Activated effector memory CD4-positive, alpha-beta T cell treated with Interleukin-2 at 50 U/mL for 16 hours (primary cell): ENCODE data around the gene HSD17B2.

Experiments used
- DNase-seq: peaks from one replicate; pipeline ENCODE4 v3.0.0-alpha.2; 2020

The HSD17B2 gene

GRCh38 chr16:82050909-82051357, 15.9 kb downstream of the HSD17B2 start:
- DNase-seq, result no peak

DNA sequence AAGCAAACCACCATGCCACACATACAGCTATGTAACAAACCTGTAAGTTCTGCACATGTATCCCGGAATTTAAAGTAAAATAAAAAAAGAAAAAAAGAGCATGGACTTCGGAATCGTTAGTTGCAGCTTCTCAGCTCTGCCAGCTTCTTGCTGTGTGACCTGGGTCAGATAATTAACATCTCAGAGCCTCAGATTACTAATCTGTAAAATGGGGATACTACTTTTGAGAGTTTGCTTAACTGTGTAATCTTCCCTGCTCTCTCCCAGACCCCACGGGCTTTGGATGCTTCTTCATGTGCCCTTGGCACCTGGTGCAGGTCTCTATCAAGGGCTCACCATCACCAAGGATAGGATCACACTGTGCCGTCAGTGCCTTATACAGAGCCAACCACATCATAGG, 16.6 kb downstream of the HSD17B2 start:
- DNase-seq, result no peak

GRCh38 chr16:82055117-82055516, 20.1 kb downstream of the HSD17B2 start:
- no peak for DNase-seq

DNA sequence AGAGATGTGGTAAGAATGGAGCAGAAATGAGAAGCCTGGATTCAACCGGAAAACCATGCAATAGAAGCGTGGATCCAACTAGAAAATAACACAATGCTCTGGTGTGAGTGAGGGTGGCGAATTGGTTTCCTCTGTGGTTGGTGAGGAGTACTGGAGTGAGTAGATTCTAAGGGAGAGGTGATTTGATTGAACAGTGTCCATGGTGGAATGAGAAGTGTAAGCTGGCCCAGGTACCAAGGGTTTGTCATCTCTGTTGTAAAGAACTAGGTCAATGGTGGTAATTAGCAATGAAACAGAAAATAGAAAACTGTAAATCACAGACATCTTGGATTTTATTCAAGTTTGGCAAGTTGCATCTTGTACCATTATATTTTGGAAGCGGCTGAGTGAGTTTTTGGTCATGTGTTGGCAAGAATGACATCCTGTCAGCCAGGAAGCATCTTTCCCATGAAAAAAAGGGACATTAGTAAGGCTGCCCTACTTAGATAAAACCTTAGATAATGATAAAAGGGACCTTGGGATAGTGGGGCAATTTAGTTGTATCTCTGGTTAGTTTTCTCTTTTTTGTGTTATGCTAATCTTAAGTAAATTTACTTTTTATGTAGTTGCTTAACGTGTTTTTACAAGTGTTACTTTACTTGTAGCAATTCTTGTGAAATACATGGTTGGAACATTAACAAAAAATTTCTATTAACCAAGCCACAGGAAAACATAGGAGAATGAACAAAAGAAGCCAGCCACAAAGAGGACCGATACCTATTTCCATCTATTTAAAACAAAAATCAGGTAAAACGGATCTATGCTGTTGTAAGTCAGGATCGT, 20.9 kb downstream of the HSD17B2 start:
- DNase-seq, result no peak

DNA sequence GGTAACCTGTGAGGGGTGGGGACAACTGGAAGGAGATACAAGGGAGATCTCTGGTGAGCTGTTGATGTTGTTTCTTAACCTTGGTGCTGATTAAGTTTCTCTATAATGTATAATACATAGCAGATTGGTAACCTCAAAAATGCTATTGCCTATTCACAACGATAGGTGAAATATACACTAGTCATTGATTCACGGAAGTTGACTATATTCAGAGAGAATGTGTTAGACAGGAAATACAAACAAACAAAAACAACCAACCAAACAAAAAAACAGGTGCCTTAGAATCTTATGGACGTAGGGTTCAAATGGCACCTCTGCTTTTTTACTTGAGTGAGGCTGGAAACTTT, 21.5 kb downstream of the HSD17B2 start:
- DNase-seq, result no peak

GRCh38 chr16:82059161-82059982, 24.3 kb downstream of the HSD17B2 start:
- DNase-seq, result no peak

- DNase-seq, result no peak
Measured at GRCh38 chr16:82059983-82060421, 24.9 kb downstream of the HSD17B2 start.

- DNase-seq, result no peak
Measured at GRCh38 chr16:82061861-82062525, 26.9 kb downstream of the HSD17B2 start.

DNA sequence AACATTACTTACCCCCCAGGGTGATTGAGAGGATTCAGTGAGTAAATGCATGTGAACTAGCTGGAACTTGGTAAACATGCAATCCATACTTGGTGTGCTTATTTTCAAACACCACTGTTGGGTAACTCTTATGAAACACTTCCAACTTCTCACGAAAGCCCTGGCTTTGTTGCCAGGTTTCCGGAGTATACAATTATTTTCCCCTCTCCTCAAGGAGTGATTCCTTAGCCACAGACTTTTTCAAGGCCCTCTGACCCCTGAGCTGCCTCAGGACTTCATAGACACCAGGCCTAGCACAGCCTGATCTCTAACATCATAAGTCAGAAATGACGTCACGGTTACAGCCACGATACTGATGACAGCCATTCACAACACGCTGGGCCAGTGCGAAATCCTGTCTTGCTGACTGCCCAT, 27.6 kb downstream of the HSD17B2 start:
- no peak for DNase-seq

DNA sequence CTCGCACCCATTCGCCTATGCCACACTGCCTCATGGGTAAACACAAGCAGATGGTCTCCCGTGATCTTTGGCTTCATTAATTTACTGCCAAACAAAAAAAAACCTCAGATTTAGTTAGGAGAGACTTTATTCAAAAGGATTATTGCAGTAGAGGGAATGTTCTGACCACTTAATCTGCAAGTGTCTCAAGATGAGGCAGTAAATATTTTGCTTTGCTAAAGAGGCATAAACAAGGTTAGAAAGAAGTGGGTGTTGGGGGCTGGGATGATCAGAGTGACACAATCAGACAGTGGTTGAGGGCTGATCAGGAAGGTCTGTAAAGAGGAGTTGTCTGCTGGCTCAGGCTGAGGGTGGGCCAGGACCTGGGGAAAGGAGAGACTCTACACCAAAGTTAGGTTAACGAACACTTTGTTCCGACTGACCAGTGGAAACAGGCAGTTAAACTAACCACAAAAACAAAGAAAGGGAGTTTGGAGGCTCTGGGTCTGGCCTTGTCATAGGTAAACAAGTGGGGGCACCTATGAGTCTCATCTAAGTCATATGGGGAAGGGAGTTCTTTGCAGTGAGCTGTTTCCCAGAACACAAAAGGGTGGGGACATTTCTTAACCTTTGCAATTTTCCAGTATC, 28.5 kb downstream of the HSD17B2 start:
- no peak for DNase-seq

GRCh38 chr16:82067042-82067803, 32.2 kb downstream of the HSD17B2 start:
- no peak for DNase-seq

- no peak for DNase-seq
Measured at GRCh38 chr16:82067804-82068325, 32.8 kb downstream of the HSD17B2 start.

DNA sequence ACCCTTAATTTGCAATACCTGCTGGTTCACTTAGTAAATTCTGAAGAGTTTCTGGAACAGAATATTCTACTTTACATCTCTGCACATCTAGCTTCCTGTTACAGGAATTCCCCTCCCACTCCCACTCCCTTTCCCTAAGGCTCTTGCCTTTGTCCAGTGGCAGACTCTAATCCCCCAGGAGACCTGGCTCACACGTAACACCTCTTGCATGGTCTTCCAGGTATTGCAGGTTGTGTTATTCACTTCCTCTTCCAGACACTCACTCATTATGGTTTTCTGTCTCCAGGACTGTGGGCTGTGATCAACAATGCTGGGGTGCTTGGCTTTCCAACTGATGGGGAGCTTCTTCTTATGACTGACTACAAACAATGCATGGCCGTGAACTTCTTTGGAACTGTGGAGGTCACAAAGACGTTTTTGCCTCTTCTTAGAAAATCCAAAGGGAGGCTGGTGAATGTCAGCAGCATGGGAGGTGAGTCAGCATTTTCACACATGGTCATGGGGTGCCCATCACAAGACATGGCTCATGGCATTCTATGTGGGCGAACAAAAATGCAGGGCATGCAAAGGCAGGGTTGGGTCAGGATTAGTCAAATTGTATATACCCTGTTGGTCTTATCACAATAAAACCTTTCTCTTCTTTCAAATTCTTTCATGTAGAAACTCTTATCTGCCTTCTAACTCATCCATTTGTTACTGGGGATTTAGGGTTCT, 35.8 kb downstream of the HSD17B2 start:
- no peak for DNase-seq

GRCh38 chr16:82071421-82071820, 36.4 kb downstream of the HSD17B2 start:
- DNase-seq, result no peak

DNA sequence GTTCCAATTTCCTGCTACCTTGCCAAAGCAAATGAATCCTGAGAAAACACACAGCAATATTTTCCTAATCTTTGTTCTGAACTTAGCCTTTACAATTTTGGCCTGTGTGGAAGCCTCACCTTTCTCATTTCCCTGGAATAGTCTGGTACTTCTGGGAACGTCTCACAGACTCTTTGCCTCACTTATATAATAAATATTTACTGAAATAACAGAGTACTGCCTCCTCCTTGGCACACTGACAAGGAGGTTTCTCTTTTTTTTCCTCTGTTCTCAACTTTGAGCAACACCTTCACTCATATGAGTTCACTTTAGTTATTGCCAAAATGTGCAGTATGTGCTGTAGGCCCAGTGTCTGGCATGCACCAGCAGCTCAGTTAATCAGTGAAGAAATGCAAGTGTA, 37.3 kb downstream of the HSD17B2 start:
- no peak for DNase-seq

DNA sequence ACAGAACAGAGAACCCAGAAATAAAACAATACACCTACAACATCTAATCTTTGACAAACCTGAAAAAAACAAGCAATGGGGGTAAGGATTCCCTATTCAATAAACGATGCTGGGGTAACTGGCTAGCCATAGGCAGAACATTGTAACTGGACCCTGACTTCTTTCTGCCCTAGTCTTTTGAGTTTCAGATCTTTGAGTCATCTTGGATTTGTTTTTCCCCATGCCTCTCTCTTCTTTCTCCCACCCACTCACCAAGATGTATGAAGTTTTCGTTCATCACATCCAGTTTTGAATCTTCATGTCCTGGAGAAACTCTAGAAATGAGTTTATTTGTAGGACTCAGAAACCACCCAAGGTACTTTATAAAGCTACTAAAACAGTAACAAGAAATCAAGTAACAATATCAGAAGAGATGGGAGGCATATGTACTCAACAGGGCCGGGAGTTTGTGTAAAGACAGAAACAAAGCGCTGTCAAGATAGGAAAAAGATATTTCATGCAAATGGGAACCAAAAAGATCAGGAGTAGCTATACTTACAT, 39.0 kb downstream of the HSD17B2 start:
- DNase-seq, result no peak

GRCh38 chr16:82078125-82078524, 43.1 kb downstream of the HSD17B2 start:
- DNase-seq, result no peak

- no peak for DNase-seq
Measured at GRCh38 chr16:82079892-82080291, 44.8 kb downstream of the HSD17B2 start.

DNA sequence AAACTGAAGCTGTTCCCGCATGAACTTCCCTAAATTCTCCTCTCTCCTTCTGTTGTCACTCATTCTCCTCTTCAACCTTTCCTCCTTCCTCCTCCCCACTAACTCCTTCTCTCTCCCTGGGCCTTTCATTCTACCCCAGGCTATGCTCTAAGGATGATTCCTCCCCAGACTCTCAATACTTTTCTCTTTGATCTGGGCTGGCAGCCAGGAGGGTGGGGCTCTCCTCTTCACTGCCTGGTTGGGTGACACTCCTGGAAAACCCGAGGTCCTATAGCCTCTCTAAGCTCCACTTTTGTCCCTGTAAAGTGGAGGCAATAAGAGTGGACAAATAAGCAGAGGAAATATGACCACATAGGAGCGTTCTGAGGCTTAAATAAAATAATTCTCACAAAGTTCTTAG, 46.2 kb downstream of the HSD17B2 start:
- DNase-seq, result no peak

DNA sequence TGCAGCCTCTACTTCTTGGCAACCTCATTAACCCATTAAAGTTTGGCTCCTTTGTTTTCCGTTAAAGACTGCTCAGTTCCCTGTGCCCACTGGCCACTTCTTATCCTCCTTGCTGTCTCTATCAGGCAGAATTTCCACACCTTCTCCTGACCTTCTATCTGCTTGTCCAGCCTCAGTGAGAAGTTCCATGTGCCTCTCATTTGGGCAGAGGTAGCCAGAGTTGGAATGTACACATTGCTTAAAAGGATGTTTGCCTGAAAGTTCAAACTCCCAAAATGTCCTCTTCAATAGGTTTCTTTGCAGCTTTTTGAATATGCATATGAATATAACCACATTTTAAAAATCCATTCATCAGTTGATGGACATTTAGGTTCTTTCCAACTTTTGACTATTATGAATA, 47.0 kb downstream of the HSD17B2 start:
- no peak for DNase-seq
